ENCODE measurements around the gene RPL41.

Gene RPL41

DNA sequence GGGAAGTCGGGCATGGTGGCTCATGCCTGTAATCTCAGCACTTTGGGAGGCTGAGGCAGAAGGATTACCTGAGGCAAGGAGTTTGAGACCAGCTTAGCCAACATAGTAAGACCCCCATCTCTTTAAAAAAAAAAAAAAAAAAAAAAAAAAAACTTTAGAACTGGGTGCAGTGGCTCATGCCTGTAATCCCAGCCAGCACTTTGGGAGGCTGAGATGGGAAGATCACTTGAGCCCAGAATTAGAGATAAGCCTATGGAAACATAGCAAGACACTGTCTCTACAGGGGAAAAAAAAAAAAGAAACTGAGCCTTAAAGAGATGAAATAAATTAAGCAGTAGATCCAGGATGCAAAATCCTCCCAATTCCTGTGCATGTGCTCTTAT, 13.8 kb upstream of the RPL41 start:
- in situ Hi-C loops (cut with HindIII; ENCODE audit: low sequenced_read_pairs): no loop called here

DNA sequence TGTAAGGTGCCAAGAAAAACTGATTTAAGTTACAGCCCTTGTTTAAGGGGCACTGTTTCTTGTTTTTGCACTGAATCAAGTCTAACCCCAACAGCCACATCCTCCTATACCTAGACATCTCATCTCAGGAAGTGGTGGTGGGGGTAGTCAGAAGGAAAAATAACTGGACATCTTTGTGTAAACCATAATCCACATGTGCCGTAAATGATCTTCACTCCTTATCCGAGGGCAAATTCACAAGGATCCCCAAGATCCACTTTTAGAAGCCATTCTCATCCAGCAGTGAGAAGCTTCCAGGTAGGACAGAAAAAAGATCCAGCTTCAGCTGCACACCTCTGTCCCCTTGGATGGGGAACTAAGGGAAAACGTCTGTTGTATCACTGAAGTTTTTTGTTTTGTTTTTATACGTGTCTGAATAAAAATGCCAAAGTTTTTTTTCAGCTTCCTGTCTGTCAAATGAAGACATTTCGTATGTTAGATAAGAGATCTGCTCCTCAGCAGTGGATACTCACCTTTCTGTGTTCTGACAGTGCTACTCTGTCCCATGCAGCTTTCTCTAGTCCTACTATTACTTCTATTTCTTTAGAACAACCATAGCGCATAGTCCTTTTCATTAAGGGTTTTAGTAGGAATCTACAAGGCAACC, 13.2 kb upstream of the RPL41 start:
- in situ Hi-C loops (cut with HindIII; ENCODE audit: low sequenced_read_pairs): no loop called here

DNA sequence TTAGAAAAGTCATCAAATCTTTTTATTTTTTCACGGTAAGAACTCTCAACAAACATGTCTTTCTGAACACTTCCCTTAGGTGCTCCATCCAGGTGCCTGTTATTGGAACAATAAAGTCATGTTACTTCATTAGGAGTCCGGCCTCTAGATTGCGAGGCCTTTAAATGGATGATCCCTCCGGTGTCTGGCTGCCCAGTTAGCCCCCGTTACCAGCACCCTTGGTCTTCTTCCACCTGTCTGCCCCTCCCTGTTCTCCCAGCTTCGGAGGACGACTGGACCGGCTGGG, 12.7 kb upstream of the RPL41 start:
- in situ Hi-C loops (cut with HindIII; ENCODE audit: low sequenced_read_pairs): no loop called here

DNA sequence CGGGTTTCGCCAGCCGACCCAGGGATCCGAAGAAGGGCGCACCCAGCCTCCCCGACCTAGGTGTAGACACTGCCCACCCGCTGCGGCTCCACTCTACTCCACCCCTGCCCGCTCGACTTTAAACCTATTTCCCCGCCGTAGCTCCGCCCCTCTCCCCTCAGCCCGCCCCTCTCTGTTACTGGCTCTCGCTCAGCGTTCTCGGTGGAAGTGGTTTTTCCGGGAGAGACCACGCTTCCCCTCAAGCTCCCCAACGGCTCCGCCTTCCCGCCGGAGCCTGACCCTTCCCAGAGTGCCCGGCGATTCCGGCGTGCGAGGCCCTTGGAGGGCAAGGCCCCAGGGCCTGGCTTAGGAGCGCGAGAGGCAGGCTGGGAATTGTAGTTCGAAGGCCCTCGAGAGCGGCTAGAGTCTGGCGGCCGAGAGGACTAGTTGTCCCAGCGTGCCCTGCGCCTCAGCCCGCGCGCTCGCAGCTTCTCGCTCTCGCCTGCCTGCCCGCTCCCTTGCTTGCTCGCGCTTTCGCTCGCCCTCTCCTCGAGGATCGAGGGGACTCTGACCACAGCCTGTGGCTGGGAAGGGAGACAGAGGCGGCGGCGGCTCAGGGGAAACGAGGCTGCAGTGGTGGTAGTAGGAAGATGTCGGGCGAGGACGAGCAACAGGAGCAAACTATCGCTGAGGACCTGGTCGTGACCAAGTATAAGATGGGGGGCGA, 12.2 kb upstream of the RPL41 start, which contains the start of gene PA2G4:
Gene PA2G4 (plus strand): TSS at position 451 of the 706 bp plus-strand sequence. CDS start 179 bp downstream, at position 630.
- in situ Hi-C loops (cut with HindIII; ENCODE audit: low sequenced_read_pairs): no loop called here

DNA sequence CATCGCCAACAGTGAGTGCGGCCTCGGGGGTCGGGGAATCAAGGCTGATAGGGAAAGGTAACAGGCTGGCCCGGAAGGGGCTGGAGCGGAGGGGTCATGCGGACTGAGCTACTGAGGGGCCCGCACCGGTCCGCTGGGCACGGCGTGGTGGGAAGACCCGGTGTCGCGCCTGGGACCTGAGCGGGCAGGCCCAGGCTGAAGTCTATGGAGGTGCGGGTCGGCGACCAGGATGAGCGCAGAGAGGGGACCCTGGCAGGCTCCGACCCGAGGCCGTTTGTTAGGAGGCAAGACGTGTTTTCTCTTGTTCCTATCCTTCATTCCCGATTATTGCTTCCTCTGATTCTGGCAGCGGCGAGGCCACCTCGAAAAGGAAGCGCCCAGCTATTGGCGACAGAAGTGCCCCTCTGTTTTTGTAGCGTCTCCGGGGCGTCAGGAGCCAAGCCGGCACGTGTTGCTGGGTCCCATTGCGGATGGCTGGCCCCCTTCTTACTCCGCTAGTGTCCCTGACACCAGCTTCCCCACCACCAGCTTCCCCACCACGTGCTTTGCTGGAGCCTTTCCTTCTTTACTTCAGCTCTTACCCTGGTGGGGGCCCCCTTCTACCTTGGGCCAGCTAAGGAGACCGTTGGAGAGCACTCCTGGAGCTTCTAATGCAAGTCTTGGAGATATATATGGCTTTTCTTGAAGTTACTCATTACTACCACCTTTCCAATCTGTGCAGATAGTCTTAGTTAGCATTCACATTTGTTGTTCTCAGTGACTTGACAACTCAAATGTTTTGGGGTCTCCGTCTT, 11.4 kb upstream of the RPL41 start:
- in situ Hi-C loops (cut with HindIII; ENCODE audit: low sequenced_read_pairs): no loop called here

DNA sequence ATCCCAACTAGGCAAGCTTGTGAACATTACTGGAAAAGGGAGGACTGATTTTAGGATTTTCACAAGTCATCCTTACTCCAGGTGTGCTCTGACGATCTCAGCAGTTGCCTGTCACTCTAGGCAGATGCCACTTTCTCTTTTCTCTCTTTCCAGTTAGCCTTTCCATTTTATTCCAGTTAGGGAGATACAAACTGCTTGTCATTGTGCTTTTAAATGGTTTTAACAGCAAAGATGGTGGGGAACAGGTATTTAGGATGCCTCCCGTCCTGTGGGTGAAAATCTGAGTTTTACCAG, 10.9 kb upstream of the RPL41 start:
- in situ Hi-C loops (cut with HindIII; ENCODE audit: low sequenced_read_pairs): no loop called here

DNA sequence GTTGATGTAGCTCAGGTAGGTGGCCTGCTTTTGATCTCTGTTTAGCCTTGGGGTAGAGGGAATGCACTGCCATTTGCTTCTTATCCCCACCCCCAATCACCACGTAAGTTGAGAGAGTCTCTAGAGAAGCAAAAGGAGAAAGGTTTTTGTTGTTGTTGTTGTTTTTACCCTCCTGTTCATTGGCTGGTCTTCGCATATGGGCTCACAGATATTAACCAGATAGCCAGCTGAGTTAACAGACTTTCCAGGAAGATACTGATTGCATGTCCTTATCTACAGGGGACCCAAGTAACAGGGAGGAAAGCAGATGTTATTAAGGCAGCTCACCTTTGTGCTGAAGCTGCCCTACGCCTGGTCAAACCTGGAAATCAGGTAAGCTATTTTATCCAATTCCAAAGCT, 9.2 kb upstream of the RPL41 start:
- in situ Hi-C loops (cut with HindIII; ENCODE audit: low sequenced_read_pairs): no loop called here

DNA sequence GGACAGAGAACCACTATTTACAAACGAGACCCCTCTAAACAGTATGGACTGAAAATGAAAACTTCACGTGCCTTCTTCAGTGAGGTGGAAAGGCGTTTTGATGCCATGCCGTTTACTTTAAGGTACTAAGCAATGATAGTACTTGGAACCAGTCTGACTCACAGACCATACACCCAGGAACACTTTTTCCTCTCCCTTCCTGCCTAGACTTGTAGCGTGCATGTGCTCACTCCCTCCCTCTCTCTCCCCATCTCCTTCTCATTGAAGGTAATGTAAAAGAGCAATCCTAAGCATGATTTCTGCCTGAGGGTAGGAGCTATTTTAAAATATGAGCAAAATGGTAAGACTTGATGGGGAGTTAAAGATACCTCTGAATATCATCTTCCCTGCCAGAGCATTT, 5.9 kb upstream of the RPL41 start:
- in situ Hi-C loops (cut with HindIII; ENCODE audit: low sequenced_read_pairs): no loop called here

DNA sequence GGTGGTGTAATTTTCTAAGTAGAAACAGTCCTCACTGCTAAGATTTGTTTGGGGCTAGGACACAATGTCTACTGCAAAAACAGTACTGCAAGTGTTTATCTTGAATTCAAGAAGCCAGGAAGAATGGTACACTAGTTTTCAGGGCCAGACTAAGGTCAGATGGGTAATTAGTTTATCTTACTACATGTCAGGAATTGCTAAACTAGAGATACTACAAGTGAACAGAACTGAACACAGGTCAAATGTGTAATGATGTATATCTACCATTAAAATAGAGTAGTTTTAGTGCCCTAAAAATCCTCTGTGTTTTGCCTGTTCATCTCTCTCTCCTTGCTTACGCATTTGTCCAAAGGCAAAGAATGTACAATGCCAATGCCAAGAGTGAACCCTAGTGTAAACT, 2.3 kb upstream of the RPL41 start:
- in situ Hi-C loops (cut with HindIII; ENCODE audit: low sequenced_read_pairs): no loop called here

DNA sequence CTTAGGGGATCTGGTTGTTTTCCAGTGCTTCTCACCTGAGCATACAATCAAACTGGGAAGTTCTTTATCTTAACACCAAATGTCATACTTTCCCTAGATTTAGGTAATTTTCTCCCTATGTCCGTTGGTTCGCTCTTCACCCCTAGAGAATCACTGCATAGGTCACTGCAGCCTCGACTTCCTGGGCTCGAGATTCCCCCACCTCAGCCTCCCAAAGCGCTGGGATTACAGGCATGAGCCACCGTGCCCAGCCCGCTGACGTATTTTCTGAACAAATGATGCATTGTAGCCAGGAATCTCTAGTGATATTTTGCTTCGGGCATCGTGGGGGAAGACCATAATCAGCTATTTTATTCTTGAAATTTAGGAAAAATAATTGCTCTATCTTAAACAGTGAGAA, 1.1 kb upstream of the RPL41 start:
- in situ Hi-C loops (cut with HindIII; ENCODE audit: low sequenced_read_pairs): loop anchor here (5.0 kb wide), 1 partner anchor 77 kb away; no protein-coding TSS in a partner anchor

DNA sequence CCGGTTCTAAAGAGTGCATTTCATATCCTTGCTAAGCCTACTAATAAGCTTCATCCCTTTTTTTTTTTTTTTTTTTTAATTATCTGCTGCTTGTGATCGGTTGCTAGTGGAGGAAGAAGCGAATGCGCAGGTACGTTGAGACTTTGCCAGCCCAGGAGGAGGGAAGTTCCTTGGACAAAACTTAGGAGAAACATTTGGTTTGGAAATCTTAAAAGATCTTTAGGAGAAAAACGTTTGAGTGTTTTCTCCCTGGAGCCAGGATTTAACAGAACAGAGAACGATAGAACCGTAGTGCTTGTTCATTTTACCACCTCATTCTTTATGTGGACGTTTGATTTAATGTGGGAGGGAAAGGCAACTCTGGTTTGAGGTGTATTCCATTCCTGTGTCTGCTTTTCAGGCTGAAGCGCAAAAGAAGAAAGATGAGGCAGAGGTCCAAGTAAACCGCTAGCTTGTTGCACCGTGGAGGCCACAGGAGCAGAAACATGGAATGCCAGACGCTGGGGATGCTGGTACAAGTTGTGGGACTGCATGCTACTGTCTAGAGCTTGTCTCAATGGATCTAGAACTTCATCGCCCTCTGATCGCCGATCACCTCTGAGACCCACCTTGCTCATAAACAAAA, 761 bp downstream of the RPL41 start:
- in situ Hi-C loops (cut with HindIII; ENCODE audit: low sequenced_read_pairs): loop anchor here (5.0 kb wide), 1 partner anchor 75 kb away; no protein-coding TSS in a partner anchor

DNA sequence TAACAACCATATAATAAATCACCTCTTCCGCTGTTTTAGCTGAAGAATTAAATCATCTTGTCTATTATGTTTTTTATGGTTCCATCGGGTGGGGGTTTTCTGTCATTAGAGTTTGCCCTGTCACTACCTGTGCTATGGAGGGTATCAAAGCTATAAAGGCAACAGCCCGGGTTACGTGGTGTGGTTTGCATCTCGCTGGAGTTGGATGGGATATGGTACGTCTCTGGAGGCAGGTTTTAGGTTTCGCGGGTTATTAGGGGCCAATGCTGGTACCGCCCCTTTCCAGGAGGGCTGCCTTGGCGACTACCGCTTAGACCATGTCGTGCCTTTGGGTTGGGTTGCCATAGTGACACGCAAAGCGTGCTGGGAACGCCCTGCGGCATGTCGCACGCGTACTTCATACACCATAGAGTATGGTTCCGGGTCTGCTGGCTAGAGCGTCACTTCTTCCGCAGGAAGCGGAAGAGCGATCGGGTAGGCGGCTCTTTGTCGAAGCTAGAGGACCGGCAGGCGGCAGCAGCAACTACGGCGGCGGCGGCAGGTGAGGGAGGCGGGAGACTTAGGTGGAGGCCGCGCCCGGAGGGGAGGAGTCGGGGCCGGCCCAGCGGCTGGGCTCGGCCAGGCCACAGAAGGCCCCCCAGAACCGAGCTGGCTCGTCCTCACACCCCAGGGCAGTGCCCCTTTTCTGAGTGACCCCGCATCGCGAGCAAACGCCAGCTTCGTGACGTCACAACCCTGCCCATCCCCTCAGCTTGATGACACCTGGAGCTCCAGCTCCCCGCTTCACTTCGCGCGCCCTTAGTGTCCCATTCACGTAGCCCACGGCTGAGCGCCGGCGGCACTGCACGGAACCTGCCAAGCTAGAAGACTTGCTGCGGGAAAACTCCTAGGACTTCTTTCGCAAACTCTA, 1.6 kb downstream of the RPL41 start, which contains the start of gene ZC3H10:
Gene ZC3H10 (plus strand): TSS at position 489 of the 910 bp plus-strand sequence. CDS start 2,297 bp downstream, outside the sequence.
- in situ Hi-C loops (cut with HindIII; ENCODE audit: low sequenced_read_pairs): loop anchor here (5.0 kb wide), 1 partner anchor 74 kb away; no protein-coding TSS in a partner anchor

DNA sequence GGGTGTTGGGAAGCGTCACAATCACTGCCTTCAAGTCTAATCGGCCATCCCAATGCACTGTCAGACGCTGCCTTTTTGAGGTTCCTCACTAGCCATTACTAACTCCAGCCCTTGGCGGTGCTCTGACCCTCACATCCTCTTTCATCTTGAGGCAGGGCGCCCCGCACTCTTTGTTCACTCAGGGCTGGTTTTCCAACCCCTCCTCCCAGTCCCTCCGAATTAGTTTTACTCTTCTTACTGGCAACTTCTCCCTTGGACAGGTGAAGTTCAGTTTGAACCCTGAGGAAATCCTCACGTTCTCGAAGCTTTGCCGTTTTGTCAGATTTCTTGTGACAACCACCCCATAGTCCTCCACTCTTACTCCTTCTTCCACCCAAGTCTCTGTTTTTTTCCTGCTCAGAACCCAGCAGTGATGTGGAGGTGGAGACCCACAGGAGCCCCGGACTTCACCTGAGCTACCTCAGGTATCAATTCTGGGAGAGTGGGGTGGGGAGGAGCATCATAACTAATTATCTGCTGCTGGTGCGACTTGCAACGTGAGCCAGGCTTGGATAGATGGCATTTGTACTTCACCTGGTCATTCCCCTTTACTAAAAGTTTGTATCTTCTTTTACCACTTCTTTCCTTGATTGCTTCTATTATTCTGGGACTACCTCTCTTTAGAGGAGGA, 2.4 kb downstream of the RPL41 start:
- in situ Hi-C loops (cut with HindIII; ENCODE audit: low sequenced_read_pairs): loop anchor here (5.0 kb wide), 1 partner anchor 73 kb away; no protein-coding TSS in a partner anchor

DNA sequence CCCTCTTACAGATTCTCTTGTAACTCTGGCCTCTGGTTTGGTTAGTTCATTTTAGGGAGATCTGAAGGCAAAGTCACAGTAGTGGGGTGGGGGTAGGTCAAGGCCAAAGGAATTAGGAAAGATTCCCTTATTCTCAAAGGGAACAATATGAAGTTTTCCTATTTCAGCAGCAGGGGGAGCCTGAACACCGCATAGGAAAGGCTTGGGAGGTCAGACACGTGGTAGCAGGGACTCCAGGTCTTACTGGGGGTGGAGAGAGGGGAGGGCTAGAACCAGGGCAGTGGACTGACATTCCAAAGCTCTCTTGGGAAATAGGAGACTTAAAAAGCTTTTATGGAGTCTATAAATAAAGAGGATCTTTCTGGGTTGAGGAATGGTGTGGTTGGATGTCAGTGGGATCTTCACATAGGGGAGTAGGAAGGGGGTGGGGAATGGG, 2.9 kb downstream of the RPL41 start:
- in situ Hi-C loops (cut with HindIII; ENCODE audit: low sequenced_read_pairs): loop anchor here (5.0 kb wide), 1 partner anchor 73 kb away; no protein-coding TSS in a partner anchor

DNA sequence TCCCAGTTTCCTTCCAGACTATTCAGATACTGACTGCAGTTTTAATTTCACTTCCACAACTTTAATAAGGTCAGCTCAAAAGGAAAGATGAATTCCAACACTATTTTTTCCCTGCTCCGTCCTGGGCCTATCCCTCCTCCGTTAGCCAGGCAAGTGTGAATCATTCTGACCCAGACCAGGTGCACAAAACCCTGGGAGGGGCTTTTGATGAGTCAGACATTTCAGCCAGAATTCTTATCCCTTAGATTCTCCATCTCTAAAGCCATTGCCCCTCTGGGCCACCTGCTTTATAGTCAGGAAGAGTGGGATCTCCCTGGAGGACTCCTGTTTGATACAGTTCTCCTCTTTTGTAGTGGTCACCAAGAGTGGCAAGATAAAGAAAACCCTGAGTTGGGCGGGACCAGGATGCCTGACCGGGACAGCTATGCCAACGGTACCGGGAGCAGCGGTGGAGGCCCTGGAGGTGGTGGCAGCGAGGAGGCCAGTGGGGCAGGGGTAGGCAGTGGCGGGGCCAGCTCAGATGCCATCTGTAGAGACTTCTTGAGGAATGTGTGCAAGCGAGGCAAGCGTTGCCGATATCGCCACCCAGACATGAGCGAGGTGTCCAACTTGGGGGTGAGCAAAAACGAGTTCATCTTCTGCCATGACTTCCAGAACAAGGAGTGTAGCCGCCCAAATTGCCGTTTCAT, 3.9 kb downstream of the RPL41 start:
- in situ Hi-C loops (cut with HindIII; ENCODE audit: low sequenced_read_pairs): no loop called here

DNA sequence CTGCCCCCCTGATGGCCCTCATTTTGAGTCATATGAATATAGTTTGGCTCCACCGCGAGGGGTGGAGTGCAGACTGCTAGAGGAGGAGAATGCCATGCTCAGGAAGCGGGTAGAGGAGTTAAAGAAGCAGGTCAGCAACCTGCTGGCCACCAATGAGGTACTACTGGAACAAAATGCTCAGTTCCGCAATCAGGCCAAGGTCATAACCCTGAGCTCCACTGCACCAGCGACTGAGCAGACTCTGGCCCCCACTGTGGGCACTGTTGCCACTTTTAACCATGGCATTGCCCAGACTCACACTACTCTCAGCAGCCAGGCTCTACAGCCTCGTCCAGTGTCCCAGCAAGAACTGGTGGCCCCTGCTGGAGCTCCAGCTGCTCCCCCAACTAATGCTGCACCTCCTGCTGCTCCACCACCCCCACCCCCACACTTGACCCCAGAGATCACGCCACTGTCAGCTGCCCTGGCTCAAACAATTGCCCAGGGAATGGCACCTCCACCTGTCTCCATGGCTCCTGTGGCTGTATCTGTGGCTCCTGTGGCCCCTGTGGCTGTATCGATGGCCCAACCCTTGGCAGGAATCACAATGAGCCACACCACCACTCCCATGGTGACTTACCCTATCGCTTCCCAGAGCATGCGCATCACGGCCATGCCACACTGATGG, 4.9 kb downstream of the RPL41 start:
- in situ Hi-C loops (cut with HindIII; ENCODE audit: low sequenced_read_pairs): no loop called here

DNA sequence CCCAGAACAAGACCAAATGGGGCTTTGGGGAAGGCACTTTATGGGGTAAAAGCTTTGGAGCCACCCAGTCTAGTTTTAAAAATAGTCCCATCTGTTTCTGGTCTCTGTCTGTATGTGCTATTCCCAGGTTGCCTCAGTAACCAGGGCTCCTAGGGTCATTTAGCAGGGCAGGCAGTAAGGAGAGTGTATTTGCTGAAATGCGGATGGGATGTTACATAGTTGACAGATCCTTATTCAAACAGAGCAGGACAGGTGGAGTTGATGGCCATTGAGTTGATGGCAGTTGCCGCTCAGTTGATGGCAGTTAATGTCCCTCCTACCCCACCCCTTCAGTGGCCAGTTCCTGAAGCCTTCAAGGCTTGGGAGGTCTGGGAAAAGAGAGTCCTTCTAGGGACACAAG, 6.2 kb downstream of the RPL41 start:
- in situ Hi-C loops (cut with HindIII; ENCODE audit: low sequenced_read_pairs): no loop called here

DNA sequence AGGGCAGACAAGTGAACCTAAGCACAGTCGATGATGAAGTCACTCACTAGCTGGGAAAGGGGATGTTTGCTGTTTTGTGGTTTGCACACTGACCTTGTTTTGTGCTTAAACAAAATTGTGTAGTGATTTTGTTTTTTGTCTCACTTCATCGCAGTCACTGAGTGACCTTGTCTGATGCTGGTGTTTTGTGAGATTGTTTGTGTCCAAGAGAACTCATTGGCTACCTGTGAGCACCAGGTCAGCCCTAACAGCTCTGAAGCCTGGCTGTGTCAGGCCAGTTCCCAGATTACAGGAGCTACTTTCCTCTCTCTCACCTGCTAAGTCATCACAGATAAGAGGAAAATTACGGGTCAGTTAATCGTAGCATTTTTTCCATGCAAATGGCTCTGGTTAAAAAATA, 7.7 kb downstream of the RPL41 start:
- in situ Hi-C loops (cut with HindIII; ENCODE audit: low sequenced_read_pairs): no loop called here

Data from DLD1 (cell line).